NOMO-1 treated with DMSO at 0.1 percent for 48 hours (cell line): Measurements from ENCODE around the gene ARHGDIA.

ENCODE experiments used
- DNase-seq: peaks from one replicate; lab custom pipeline; 2025; ENCODE audit not compliant: unreplicated experiment; lab: John Stamatoyannopoulos, UW

ARHGDIA gene

DNA sequence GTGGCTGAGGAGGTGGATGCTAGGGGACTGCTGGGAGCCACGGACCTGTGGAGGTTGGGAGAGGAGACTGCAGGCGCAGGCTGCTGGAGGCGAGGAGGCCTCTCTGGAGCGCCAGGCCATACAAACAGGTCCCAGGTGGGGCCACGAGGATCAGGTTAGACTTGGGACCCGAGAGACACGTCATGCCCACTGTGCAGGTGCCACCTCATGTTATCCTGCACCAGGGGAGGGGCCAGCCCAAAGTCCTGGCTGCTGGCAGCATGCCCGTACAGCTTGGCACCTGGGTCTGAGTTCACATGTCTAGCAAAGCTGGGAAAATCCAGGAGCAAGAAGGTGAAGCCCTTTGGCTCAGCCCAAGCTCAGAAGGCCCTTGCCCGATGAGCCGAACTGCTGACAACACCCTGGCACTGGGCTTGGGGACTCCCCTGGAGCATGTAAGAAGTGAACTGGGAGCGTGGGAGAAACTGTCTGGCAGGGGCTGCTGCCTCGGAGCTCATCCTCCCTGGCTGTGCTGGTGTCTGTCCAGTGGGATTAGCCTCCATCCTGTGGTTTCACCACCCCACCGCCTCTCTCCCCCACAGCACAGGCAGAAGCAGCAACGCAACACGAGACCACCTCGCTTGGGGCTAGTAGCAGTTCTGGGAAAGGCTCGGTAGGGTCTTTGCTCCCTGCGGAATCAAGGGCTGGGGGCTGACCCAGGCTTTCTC is 5.3 kb downstream of the ARHGDIA start:
- no peak for DNase-seq

- no peak for DNase-seq
These were observed 5.8 kb downstream of the ARHGDIA start for GRCh38 chr17:81865358-81865732.

DNA sequence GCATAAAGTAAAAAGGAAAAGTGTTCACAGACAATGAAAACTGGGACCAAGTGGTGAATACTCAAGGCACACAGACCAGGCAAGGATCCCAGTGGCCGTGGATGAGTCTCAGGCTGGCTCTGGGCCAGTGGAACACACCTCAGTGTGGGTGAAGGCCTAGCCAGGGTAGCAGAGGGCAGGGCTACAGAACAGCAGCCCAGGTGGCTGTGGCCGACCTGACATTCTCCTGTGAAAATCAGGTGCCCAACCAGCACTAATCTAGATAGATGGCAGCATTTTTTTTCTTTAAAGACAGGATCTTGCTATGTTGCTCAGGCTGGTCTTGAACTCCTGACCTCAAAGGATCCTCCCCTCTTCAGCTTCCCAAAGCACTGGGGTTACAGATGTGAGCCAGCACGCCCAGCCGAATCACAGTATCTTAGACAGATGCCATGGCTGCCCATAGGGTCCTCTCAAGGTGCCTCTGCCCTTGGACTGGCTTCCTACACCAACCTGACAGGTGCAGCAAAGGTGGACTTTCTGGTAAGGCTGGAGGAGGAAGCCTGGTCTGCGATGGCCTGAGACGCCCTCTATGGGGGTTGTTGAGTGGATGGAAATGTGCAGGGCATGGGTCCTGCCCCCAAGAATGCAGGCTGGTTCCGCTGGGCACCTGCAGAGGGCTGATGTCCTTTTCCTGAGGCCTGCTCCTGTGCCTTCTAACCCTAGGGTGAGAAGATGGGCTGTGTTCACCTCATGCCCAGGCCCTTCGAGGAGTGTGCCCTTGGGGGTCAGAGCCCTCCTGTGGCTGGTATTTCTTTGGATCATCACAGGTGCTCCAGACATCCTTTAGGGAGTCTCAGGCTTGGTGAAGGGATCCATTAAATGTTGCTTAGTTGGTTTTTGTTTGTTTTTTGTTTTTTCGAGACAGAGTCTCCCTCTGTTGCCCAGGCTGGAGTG is 7.0 kb downstream of the ARHGDIA start:
- DNase-seq: no peak

- no peak for DNase-seq
These were observed 7.9 kb downstream of the ARHGDIA start for GRCh38 chr17:81863123-81863675.

DNA sequence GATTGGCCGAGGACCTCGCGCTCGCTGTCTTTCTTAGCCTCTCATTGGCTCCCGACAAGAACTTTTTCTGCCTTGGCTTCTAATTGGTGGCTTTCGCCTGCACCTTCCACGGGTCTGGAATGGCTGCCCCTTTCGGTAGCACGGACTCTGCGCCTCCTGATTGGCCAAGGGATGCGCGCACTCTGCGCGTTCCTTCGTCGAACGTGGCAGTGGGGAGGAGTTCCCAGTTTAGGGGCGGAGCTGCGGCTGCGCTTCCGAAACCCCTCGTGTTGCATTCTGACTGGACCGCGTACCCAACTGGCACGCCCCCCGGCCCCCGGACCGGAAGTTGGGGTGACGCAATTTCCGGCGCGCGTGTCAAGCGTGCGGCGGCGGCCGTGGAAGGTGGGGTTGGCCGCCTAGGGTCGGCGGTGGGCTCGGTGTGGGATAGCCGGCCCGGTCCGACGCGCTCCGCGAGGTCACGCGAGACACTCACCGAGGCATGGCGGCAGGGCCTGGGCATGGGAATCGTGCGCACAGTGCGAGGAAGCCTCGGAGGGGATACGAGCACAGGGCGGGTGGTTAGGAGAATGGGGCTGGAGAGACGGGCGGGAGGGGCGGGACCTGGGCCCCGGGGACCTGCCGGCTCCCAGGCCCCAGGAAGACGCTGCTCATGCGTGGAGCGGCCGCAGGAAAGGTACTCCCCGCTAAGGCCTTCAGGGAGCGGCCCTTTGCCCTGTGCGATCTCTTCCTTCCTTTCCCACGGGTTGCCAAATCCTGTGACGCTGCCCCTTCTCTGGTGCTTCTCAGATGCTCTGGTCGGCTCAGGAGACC is 10.2 kb downstream of the ARHGDIA start:
- DNase-seq: peak; percentile 100

DNA sequence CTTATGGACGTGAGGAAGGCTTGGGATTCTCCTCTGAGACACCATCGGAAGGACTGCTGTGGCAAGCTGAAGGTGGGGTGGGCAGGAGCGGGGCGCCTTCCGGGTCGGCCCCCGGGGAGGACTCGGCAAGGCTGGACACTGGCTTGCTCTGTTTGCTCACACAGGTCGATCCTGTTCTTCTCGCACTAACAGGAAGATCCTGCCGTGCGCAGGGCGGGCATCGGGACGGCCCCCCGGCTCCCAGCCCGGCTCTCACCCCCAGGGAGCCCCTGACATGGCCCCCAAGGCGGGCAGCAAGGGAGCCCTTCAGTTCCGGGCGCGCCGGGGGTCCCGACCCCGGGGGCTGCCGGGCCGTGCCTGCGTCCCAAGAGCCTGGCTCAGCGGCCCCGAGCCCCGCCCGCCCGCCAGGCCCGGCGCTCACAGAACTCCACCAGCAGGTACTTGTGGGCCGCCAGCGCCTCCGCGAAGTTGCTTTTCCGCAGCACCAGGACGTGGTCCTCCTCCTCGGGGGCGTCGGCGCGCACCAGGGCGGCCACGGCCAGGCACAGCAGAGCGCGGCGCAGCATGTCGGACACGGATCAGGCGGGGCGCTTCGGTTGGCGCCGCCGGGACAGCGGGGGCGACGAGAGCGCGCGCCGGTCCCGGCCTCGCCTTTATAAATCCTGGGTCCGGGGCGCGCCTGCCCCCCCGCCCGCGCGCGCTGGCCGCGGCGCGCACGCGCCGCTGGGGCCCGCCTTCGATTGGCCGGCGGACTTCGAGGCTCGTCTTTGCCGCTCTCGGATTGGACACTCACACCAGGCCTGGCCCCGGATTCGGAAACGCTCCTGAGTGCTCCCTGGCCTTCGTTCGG is 11.0 kb downstream of the ARHGDIA start, which contains the start of gene P4HB:
TSS of gene P4HB (minus strand) at position 630 of the 850 bp plus-strand sequence. CDS start at position 566, 64 bp downstream.
- DNase-seq: no peak

- peak; percentile 33 for DNase-seq
These were observed 11.9 kb downstream of the ARHGDIA start for GRCh38 chr17:81858967-81859905.

DNA sequence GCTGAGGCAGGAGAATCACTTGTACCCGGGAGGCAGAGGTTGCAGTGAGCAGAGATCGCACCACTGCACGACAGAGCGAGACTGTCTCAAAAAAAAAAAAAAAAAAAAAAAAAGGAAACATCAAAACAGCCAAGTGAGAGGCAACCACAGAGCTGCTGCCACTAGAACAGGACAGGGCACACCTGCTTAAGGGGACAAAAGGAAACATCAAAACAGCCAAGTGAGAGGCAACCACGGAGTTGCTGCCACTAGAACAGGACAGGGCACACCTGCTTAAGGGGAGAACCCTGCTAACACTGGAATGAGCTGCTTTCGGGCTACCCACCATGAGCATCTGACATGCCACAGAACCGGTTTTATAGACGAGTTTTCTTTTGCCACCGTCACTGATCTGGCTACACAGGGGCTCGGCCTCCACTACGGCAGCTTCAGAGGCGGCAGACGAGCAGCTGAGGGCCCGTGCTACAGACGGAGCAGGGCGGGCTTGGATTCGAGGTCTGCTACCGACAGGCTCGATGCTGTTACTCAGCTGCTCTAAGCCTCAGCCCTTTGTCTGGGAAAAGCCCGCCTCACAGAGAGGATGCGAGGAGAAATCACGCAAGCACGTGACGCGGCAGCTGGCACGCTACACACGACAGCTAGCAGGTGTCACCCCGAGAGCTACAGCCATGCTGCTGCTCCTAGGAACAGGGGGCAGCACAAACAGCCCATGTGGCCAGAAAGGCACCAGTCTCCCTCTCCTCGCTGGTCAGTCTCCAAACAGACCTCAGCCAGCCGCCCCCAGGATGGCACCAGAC is 12.8 kb downstream of the ARHGDIA start:
- no peak for DNase-seq

DNA sequence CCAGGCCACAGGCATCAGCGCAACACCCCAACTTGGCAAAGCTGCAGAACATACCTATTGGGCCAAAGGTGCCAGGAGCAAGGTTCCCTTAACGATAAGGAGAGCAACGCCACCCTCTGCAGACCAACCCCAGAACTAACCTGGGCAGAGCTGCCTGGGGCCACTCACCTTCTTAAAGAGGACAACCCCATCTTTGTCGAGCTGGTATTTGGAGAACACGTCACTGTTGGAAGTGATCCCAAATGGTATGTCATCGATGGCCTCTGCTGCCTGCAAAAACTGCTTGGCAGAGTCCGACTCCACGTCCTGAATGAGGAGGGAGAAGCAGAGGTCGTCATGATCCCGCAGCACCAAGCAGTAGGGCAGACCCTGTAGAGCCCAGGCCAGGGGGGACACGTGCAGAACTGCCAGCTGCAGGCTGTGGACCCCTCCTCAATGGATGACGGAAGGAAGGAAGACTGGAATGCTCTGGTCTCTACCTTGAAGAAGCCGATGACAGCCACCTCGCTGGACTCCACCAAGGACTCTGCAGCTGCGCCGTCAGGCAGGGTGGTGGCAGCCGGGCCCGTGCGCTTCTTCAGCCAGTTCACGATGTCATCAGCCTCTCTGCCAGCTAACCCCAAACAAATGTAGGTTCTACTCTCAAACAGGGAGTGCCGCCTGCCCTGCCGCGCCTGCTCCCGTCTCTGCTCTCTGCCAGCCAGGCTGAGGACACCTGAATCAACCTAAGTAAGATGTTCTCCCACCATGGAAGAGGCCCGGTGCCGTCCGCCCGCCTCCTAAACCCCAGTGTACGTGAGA is 16.0 kb downstream of the ARHGDIA start:
- no peak for DNase-seq

GRCh38 chr17:81852237-81852636 is 18.9 kb downstream of the ARHGDIA start:
- DNase-seq: no peak

- no peak for DNase-seq
These were observed 19.7 kb downstream of the ARHGDIA start for GRCh38 chr17:81851423-81851822.

DNA sequence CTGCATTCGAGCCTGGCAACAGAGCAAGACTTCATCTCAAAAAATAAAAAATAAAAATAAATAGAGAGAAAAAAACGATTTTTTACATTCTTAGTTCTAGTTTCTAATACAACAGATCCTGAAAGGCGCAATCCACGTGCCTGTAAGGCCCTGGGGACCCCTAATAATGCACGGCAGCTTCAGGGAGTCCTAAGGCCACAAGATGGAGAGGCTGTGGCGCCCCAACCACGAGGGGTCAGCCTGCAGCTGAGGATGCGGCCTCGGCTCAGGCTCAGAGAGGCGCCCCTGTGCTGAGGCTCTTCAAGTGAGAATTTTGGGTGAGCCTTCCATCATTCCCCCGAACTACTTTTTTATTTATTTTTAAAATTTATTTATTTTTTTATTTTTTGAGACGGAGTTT is 21.7 kb downstream of the ARHGDIA start:
- DNase-seq: no peak

DNA sequence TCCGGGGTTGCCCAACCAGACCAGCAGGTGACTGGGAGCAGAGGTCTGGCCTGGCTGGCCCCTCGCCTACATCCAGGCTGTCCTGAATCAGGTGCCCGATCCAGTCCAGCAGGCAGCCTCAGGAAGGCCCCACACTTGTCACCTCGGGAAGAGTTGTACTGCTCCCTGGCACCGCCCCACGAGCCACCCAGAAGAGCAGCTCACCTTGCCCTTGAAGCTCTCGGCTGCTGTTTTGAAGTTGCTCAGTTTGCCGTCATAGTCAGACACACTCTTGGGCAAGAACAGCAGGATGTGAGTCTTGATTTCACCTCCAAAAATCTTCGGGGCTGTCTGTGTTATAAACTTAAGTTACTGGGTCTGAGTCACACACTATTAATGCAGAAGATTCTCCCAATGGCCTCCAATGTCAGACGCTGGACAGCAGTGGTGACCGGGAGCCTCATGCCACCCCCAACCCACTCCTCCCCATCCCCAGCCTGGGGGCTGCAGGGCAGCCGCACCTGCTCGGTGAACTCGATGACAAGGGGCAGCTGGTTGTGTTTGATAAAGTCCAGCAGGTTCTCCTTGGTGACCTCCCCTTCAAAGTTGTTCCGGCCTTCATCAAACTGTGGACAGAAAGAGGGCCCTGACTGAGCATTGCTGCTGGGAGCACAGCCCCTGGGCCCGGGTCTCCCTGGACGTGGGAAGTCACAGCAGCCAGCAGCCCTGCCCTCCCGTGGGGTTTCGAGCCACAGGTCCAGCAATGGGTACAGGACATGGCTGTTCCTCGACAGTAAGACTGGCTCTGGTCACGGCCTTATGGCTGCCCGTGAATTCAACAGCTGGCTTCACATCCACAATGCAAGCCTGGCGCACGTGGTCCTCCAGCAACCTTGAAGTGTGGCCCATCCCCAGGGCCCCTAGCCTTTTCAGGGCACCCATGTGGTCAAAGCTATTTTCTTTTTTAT is 24.1 kb downstream of the ARHGDIA start:
- no peak for DNase-seq

GRCh38 chr17:81845881-81846742 is 25.0 kb downstream of the ARHGDIA start:
- DNase-seq: no peak

GRCh38 chr17:81845361-81845760 is 25.8 kb downstream of the ARHGDIA start:
- DNase-seq: no peak
